IMR-90 (cell line): Measurements from ENCODE around the gene RAD51B. TPM values are rescaled to one million over a fixed set of nuclear protein-coding genes. Genes with fewer than 3 reads are reported as not detected.

Source experiments
- ATAC-seq: fragments of 200-7000 bp; cut with Tn5 transposase; 2 replicates; pipeline ENCODE4 v1.9.1; 2020; ENCODE audit warnings: low read depth, mild to moderate bottlenecking, moderate library complexity
- BruUV-seq: library from RNA; stranded (reverse); fragments of 400-500 nt; replicated peaks from 2 replicates; lab custom pipeline; 2021; lab: Mats Ljungman, UMichigan
- CTCF ChIA-PET: fragments of 300-600 bp; formaldehyde crosslinking; extraction: SDS; loops from one replicate; lab custom pipeline; 2021; ENCODE audit warnings: antibody characterized with exemption; lab: Yijun Ruan, JAX
- POLR2A ChIA-PET: fragments of 300-600 bp; sonication (Branson Sonifier 250); formaldehyde crosslinking; loops from one replicate; lab custom pipeline; 2022; ENCODE audit warnings: antibody characterized with exemption; ENCODE audit not compliant: unreplicated experiment; lab: Charles Lee
- DNase-seq: peaks from one replicate; pipeline ENCODE4 v3.0.0; 2013
- H2AFZ ChIP-seq: replicated peaks from 2 replicates; pipeline ENCODE3; 2013; ENCODE audit warnings: low read length, mild to moderate bottlenecking; ENCODE audit not compliant: poor library complexity
- H2AK5ac ChIP-seq: 2 replicates; pipeline ENCODE4 v1.6.1; 2013; ENCODE audit warnings: low read depth, low read length, inconsistent platforms
- H2AK9ac ChIP-seq: replicated peaks from 2 replicates; pipeline ENCODE3; 2013; ENCODE audit warnings: mild to moderate bottlenecking, low read depth, low read length, moderate library complexity; ENCODE audit not compliant: poor library complexity
- H2BK120ac ChIP-seq: 2 replicates; pipeline ENCODE4 v1.6.1; 2013; ENCODE audit warnings: low read depth, low read length, inconsistent platforms
- H2BK15ac ChIP-seq: 3 replicates; pipeline ENCODE4 v1.6.1; 2013; ENCODE audit warnings: low read depth, low read length, inconsistent platforms
- H2BK20ac ChIP-seq: 2 replicates; pipeline ENCODE4 v1.6.1; 2013; ENCODE audit warnings: low read depth, mild to moderate bottlenecking, inconsistent platforms, low read length, moderate library complexity
- H2BK5ac ChIP-seq: 2 replicates; pipeline ENCODE4 v1.6.1; 2013; ENCODE audit warnings: mild to moderate bottlenecking, low read depth, low read length, inconsistent platforms; ENCODE audit not compliant: poor library complexity, severe bottlenecking
- H3K14ac ChIP-seq: replicated peaks from 2 replicates; pipeline ENCODE4 v1.6.1; 2013; ENCODE audit warnings: low read depth, low read length, inconsistent platforms
- H3K18ac ChIP-seq: 2 replicates; pipeline ENCODE4 v1.6.1; 2013; ENCODE audit warnings: low read depth, low read length, control low read depth
- H3K23ac ChIP-seq: 2 replicates; pipeline ENCODE4 v1.6.1; 2013; ENCODE audit warnings: low read depth, low read length, inconsistent platforms
- H3K27ac ChIP-seq: 2 replicates; pipeline ENCODE4 v1.5.1; 2013; ENCODE audit warnings: mild to moderate bottlenecking, control low read depth, low read length; ENCODE audit not compliant: insufficient read depth
- H3K27me3 ChIP-seq: 2 replicates; pipeline ENCODE4 v1.6.1; 2013; ENCODE audit warnings: low read length; ENCODE audit not compliant: control insufficient read depth, insufficient read depth
- H3K36me3 ChIP-seq: 2 replicates; pipeline ENCODE4 v1.6.1; 2013; ENCODE audit warnings: low read length, mixed read lengths; ENCODE audit not compliant: control insufficient read depth, insufficient read depth
- H3K4ac ChIP-seq: 2 replicates; pipeline ENCODE4 v1.6.1; 2013; ENCODE audit warnings: low read depth, low read length, inconsistent platforms
- H3K4me1 ChIP-seq: 2 replicates; pipeline ENCODE4 v1.6.1; 2013; ENCODE audit warnings: low read length, mixed read lengths; ENCODE audit not compliant: control insufficient read depth, insufficient read depth
- H3K4me2 ChIP-seq: 2 replicates; pipeline ENCODE4 v1.6.1; 2013; ENCODE audit warnings: low read depth, mild to moderate bottlenecking, control low read depth, low read length, moderate library complexity
- H3K4me3 ChIP-seq: 2 replicates; pipeline ENCODE4 v1.5.1; 2013; ENCODE audit warnings: low read depth, mild to moderate bottlenecking, control low read depth, low read length, moderate library complexity; ENCODE audit not compliant: insufficient read depth
- H3K56ac ChIP-seq: 2 replicates; pipeline ENCODE4 v1.6.1; 2013; ENCODE audit warnings: low read length, inconsistent platforms; ENCODE audit not compliant: insufficient read depth; ENCODE audit errors: extremely low read depth
- H3K79me1 ChIP-seq, 2 experiments: 2 replicates each; pipeline ENCODE4 v1.6.1; 2013; ENCODE audit warnings: low read length in 2 of 2, inconsistent platforms in 1 of 2, low read depth in 1 of 2
- H3K9ac ChIP-seq: 2 replicates; pipeline ENCODE4 v1.6.1; 2013; ENCODE audit warnings: low read depth, low read length, control low read depth
- H3K9me1 ChIP-seq: 2 replicates; pipeline ENCODE4 v1.6.1; 2013; ENCODE audit warnings: low read length, inconsistent platforms; ENCODE audit not compliant: insufficient read depth
- H3K9me3 ChIP-seq: 2 replicates; pipeline ENCODE4 v1.6.1; 2013; ENCODE audit warnings: low read length; ENCODE audit not compliant: control insufficient read depth, insufficient read depth
- H4K20me1 ChIP-seq: 2 replicates; pipeline ENCODE4 v1.6.1; 2013; ENCODE audit warnings: low read length, inconsistent platforms; ENCODE audit not compliant: insufficient read depth
- H4K5ac ChIP-seq: 2 replicates; pipeline ENCODE4 v1.6.1; 2013; ENCODE audit warnings: mild to moderate bottlenecking, low read depth, low read length, control low read depth
- H4K8ac ChIP-seq, 2 experiments: 2 replicates each; pipeline ENCODE4 v1.6.1; 2013; ENCODE audit warnings: low read depth in 2 of 2, low read length in 2 of 2, control low read depth in 1 of 2, inconsistent platforms in 1 of 2
- H4K91ac ChIP-seq: 2 replicates; pipeline ENCODE4 v1.6.1; 2013; ENCODE audit warnings: low read depth, low read length, inconsistent platforms; ENCODE audit not compliant: insufficient read depth
- BHLHE40 ChIP-seq: fragments of 150-350 bp; IDR thresholded peaks from 2 replicates; pipeline ENCODE4 v1.6.1; 2016; ENCODE audit warnings: mild to moderate bottlenecking, low read depth, low read length
- CEBPB ChIP-seq: IDR thresholded peaks from 2 replicates; pipeline ENCODE4 v1.6.1; 2012; ENCODE audit warnings: low read depth, low read length, improper control_type of control experiment
- CHD1 ChIP-seq: IDR thresholded peaks from 2 replicates; pipeline ENCODE4 v1.6.1; 2012; ENCODE audit warnings: low read depth, low read length, improper control_type of control experiment
- CTCF ChIP-seq: conservative IDR thresholded peaks from 2 replicates; pipeline ENCODE4 v1.5.1; 2012; ENCODE audit warnings: mild to moderate bottlenecking, low read depth, low read length, improper control_type of control experiment
- ELK1 ChIP-seq: fragments of 150-350 bp; IDR thresholded peaks from 2 replicates; pipeline ENCODE4 v1.6.1; 2016; ENCODE audit warnings: low read depth, mild to moderate bottlenecking, low read length, moderate library complexity, borderline replicate concordance
- FOS ChIP-seq: fragments of 150-350 bp; IDR thresholded peaks from 2 replicates; pipeline ENCODE4 v1.6.1; 2016; ENCODE audit warnings: low read depth, low read length
- MAFK ChIP-seq: IDR thresholded peaks from 2 replicates; pipeline ENCODE4 v1.6.1; 2012; ENCODE audit warnings: low read depth, low read length, improper control_type of control experiment
- MAZ ChIP-seq: IDR thresholded peaks from 2 replicates; pipeline ENCODE4 v1.6.1; 2012; ENCODE audit warnings: low read depth, mild to moderate bottlenecking, low read length, improper control_type of control experiment, moderate library complexity, borderline replicate concordance
- MXI1 ChIP-seq: IDR thresholded peaks from 2 replicates; pipeline ENCODE4 v1.6.1; 2012; ENCODE audit warnings: low read depth, mild to moderate bottlenecking, low read length, moderate library complexity, borderline replicate concordance
- NFE2L2 ChIP-seq: fragments of 150-350 bp; IDR thresholded peaks from 2 replicates; pipeline ENCODE4 v1.6.1; 2016; ENCODE audit warnings: low read depth, mild to moderate bottlenecking, low read length
- POLR2A ChIP-seq: IDR thresholded peaks from 2 replicates; pipeline ENCODE4 v1.6.1; 2012; ENCODE audit warnings: mild to moderate bottlenecking, low read depth, low read length
- RAD21 ChIP-seq: IDR thresholded peaks from 2 replicates; pipeline ENCODE4 v1.6.1; 2012; ENCODE audit warnings: low read length, improper control_type of control experiment
- RCOR1 ChIP-seq: IDR thresholded peaks from 2 replicates; pipeline ENCODE4 v1.6.1; 2012; ENCODE audit warnings: mild to moderate bottlenecking, low read length, improper control_type of control experiment; ENCODE audit not compliant: insufficient replicate concordance
- RFX5 ChIP-seq: IDR thresholded peaks from 2 replicates; pipeline ENCODE4 v1.8.0; 2012; ENCODE audit warnings: low read depth, mild to moderate bottlenecking, low read length, moderate library complexity
- SMC3 ChIP-seq: fragments of 150-350 bp; IDR thresholded peaks from 2 replicates; pipeline ENCODE4 v1.6.1; 2016; ENCODE audit warnings: low read depth, mild to moderate bottlenecking, antibody characterized with exemption, low read length, moderate library complexity
- USF2 ChIP-seq: fragments of 150-350 bp; IDR thresholded peaks from 2 replicates; pipeline ENCODE4 v1.6.1; 2017; ENCODE audit warnings: mild to moderate bottlenecking, antibody characterized with exemption, low read length, low read depth
- WGBS, 2 experiments: methylation state at CpG; one replicate each; pipeline versions ENCODE4 v1.1.5 to v1.1.7; 2013; ENCODE audit warnings: missing lambda C conversion rate in 2 of 2; ENCODE audit not compliant: insufficient read length in 1 of 2; ENCODE audit errors: extremely low coverage in 2 of 2; 5-methylcytosine and 5-hydroxymethylcytosine counted together
- dilution Hi-C: fragments of 300-500 bp; cut with HindIII; formaldehyde crosslinking; loops from one replicate; pipeline ENCODE4 v1.14.3; 2018; ENCODE audit warnings: low sequenced_read_pairs; ENCODE audit not compliant: unreplicated experiment
- in situ Hi-C: fragments of 300-500 bp; cut with MboI; formaldehyde crosslinking; loops from 3 replicates; pipeline ENCODE4 v1.14.3; 2019; ENCODE audit warnings: low sequenced_read_pairs, inconsistent platforms, mixed read lengths
- intact Hi-C: fragments of 100-400 bp; cut with micrococcal nuclease; formaldehyde crosslinking; loops from 2 replicates; pipeline ENCODE4 v1.10.0; 2022
- polyA plus RNA-seq, 3 experiments: library from polyadenylated mRNA; depleted of rRNA; stranded (reverse); fragments of >200 nt; gene quantifications; 2 replicates each; pipeline ENCODE4 v1.2.3, GENCODE V29; 2012; ENCODE audit warnings: low replicate concordance in 1 of 3
- total RNA-seq: library from RNA; depleted of rRNA; stranded (reverse); fragments of >200 nt; gene quantifications from 2 replicates; pipeline ENCODE4 v1.2.3, GENCODE V29; 2012

RAD51B gene
- total and polyA plus RNA-seq, 2 of the 4 experiments (the other 2 are of a cell fraction), result 5.1 to 18.8 TPM

GRCh38 chr14:68215629-68216028 is 396.1 kb downstream of the RAD51B start:
- intact Hi-C loops (no loop called here), in situ Hi-C loops (no loop called here), dilution Hi-C loops (no loop called here)
- Histone ChIP-seq H3K56ac (no peak overlapping the region), H3K27me3 (no peaks in the 10 kb centered on the region), H3K9me3 (no peaks in the 10 kb centered on the region), H4K8ac (no peak overlapping the region), H3K14ac (no peak overlapping the region), H4K91ac (no peak overlapping the region), H3K36me3 (no peaks in the 10 kb centered on the region), H2AFZ (no peak overlapping the region), H2BK120ac (no peak overlapping the region), H3K27ac (no peak overlapping the region), H4K20me1 (no peaks in the 10 kb centered on the region; the same call in 1 of the 2 replicates), H3K4me3 (no peak overlapping the region), H4K5ac (no peak overlapping the region), H2BK15ac (no peak overlapping the region), H3K9me1 (peaks cover 5% of the 10 kb centered on the region; the same call in 1 of the 2 replicates), H3K4ac (no peak overlapping the region), H3K18ac (no peak overlapping the region), H2AK5ac (no peak overlapping the region), H3K23ac (no peak overlapping the region), H2BK5ac (no peak overlapping the region), H3K9ac (no peak overlapping the region), H2AK9ac (no peak overlapping the region), H3K4me1 (peaks cover 7% of the 10 kb centered on the region), H3K4me2 (no peak overlapping the region), H3K79me1 (0 out of 4 replicates have a peak, but pooled peaks cover 0 to 3% of the 10 kb centered on the region in 2 experiments), H2BK20ac (no peak overlapping the region)
- POLR2A ChIA-PET, result no interaction called here
- TF ChIP-seq FOS (no peak), RAD21 (no peak), BHLHE40 (no peak), MXI1 (no peak), POLR2A (no peak), USF2 (no peak), MAFK (no peak), CTCF (no peak), CEBPB (no peak), CHD1 (no peak), RFX5 (no peak), MAZ (no peak), SMC3 (no peak), RCOR1 (no peak), ELK1 (no peak), NFE2L2 (no peak)
- WGBS, 2 experiments, result no CpG with 5 or more reads among the region's 2 CpGs
- CTCF ChIA-PET, result interaction anchor here (0.8 kb wide), 1 partner anchor 32 kb away, joined by 5 read pairs; no protein-coding TSS in a partner anchor
- no peak for ATAC-seq
- BruUV-seq, result no TSS peak
- no peak for DNase-seq
